Measurements from ENCODE around the gene FAM13C.

The FAM13C gene

GRCh38 chr10:59314268-59314667 is 48.1 kb downstream of the FAM13C start:
- TF ChIP-seq EZH2 (IDR thresholded peaks at IDR 0.05; ENCODE audit: borderline replicate concordance, low read depth, low read length, severe bottlenecking) (no peak), CTCF (IDR thresholded peaks at IDR 0.05; ENCODE audit: borderline replicate concordance, extremely low read depth, low read length, poor library complexity, severe bottlenecking) (no peak)
- Histone ChIP-seq H3K4me1 (ENCODE audit: insufficient read depth, low read length) (no peaks in the 10 kb centered on the region), H2AFZ (ENCODE audit: low read depth, low read length) (no peak overlapping the region), H3K9me3 (ENCODE audit: insufficient read depth, low read length, severe bottlenecking) (no peaks in the 10 kb centered on the region), H4K20me1 (ENCODE audit: insufficient read depth, low read length) (no peaks in the 10 kb centered on the region), H3K36me3 (ENCODE audit: insufficient read depth, low read length) (no peaks in the 10 kb centered on the region), H3K9ac (ENCODE audit: low read depth, low read length) (no peak overlapping the region), H3K4me2 (ENCODE audit: insufficient read depth, low read length) (no peak overlapping the region), H3K27me3 (ENCODE audit: insufficient read depth, low read length, poor library complexity) (no peaks in the 10 kb centered on the region), H3K4me3 (ENCODE audit: low read depth in 1 of 2, low read length in 2 of 2) (no peak overlapping the region), H3K27ac (ENCODE audit: low read length) (no peak overlapping the region), H3K79me2 (ENCODE audit: insufficient read depth, low read length) (no peaks in the 10 kb centered on the region)
- DNase-seq (no peak), ATAC-seq (ENCODE audit: insufficient read depth, low read depth) (no peak)

DNA sequence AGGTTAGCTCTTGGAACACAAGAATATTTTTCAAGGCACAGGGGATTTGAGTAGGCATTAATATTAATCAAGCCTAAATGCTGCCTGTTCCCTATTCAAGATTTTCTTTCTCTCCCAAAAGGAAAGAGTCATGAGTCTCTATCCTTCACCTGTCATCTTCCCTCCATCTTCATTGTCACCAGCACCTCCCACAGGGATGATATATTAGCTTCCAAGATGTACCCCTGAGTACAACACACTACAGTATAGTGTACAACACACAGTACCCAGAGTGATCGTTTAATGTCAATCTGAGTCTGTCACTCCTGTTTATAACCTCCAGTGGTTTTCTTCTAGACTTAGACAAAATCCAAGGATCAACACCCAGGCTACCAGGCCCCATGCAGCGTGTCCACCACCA is 50.1 kb downstream of the FAM13C start:
- no peak for ATAC-seq (ENCODE audit: insufficient read depth, low read depth)

DNA sequence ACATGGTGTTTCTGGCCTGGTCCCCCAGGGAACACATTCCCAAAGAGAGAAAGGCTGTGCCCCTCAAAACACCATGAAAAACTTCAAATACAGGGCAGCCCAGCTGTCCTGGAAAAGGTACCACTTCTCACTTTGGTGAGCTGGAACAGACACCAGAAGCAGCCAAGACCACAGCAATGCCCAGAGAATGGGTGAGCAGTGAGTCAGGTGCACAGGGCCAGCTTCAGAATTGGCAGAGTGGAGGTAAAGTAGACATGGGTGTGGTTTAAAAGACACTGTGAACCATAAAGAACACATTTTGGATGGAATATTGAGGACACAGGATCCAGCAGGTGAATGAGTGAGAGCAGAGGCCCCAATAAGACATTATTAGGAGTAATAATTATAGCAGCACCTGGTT is 51.3 kb downstream of the FAM13C start:
- Histone ChIP-seq H3K4me2 (ENCODE audit: insufficient read depth, low read length) (no peak overlapping the region), H3K27ac (ENCODE audit: low read length) (no peak overlapping the region), H3K4me1 (ENCODE audit: insufficient read depth, low read length) (no peaks in the 10 kb centered on the region), H3K79me2 (ENCODE audit: insufficient read depth, low read length) (no peaks in the 10 kb centered on the region), H3K4me3 (ENCODE audit: low read depth in 1 of 2, low read length in 2 of 2) (no peak overlapping the region), H4K20me1 (ENCODE audit: insufficient read depth, low read length) (no peaks in the 10 kb centered on the region), H3K9ac (ENCODE audit: low read depth, low read length) (no peak overlapping the region), H3K36me3 (ENCODE audit: insufficient read depth, low read length) (no peaks in the 10 kb centered on the region), H2AFZ (ENCODE audit: low read depth, low read length) (no peak overlapping the region), H3K9me3 (ENCODE audit: insufficient read depth, low read length, severe bottlenecking) (no peaks in the 10 kb centered on the region), H3K27me3 (ENCODE audit: insufficient read depth, low read length, poor library complexity) (no peaks in the 10 kb centered on the region)
- DNase-seq (no peak), ATAC-seq (ENCODE audit: insufficient read depth, low read depth) (no peak)
- no peak for TF ChIP-seq CTCF (IDR thresholded peaks at IDR 0.05; ENCODE audit: borderline replicate concordance, extremely low read depth, low read length, poor library complexity, severe bottlenecking)
- no peak for TF ChIP-seq EZH2 (IDR thresholded peaks at IDR 0.05; ENCODE audit: borderline replicate concordance, low read depth, low read length, severe bottlenecking)

More for the DNA sequence above, 50.1 kb downstream of the FAM13C start:
- H3K4me1 ChIP-seq (ENCODE audit: insufficient read depth, low read length) = no peaks in the 10 kb centered on the region
- no peak overlapping the region for H3K9ac ChIP-seq (ENCODE audit: low read depth, low read length)
- H3K9me3 ChIP-seq (ENCODE audit: insufficient read depth, low read length, severe bottlenecking) = no peaks in the 10 kb centered on the region
- TF ChIP-seq EZH2 (IDR thresholded peaks at IDR 0.05; ENCODE audit: borderline replicate concordance, low read depth, low read length, severe bottlenecking) (no peak), CTCF (IDR thresholded peaks at IDR 0.05; ENCODE audit: borderline replicate concordance, extremely low read depth, low read length, poor library complexity, severe bottlenecking) (no peak)
- no peaks in the 10 kb centered on the region for H3K36me3 ChIP-seq (ENCODE audit: insufficient read depth, low read length)
- no peak overlapping the region for H3K4me3 ChIP-seq (ENCODE audit: low read depth in 1 of 2, low read length in 2 of 2)
- no peaks in the 10 kb centered on the region for H3K79me2 ChIP-seq (ENCODE audit: insufficient read depth, low read length)
- no peak overlapping the region for H3K4me2 ChIP-seq (ENCODE audit: insufficient read depth, low read length)
- no peak overlapping the region for H2AFZ ChIP-seq (ENCODE audit: low read depth, low read length)
- H4K20me1 ChIP-seq (ENCODE audit: insufficient read depth, low read length) = no peaks in the 10 kb centered on the region
- no peaks in the 10 kb centered on the region for H3K27me3 ChIP-seq (ENCODE audit: insufficient read depth, low read length, poor library complexity)
- no peak overlapping the region for H3K27ac ChIP-seq (ENCODE audit: low read length)
- DNase-seq = no peak

Measured in DND-41 (cell line).